Mucosa of stomach (tissue), 1 donor: Measurements from ENCODE around the gene MAPK1.
"Not testable (repeated sequence)": the region's sequence is repeated elsewhere in the genome, so short reads cannot be mapped to it uniquely, and the experiment has no call there.

Source experiments
- H3K27me3 ChIP-seq: one replicate; pipeline ENCODE4 v1.7.0; 2013; ENCODE audit warnings: mild to moderate bottlenecking, low read length; ENCODE audit not compliant: control insufficient read depth, insufficient read depth
- H3K36me3 ChIP-seq: one replicate; pipeline ENCODE4 v1.7.0; 2013; ENCODE audit warnings: low read length; ENCODE audit not compliant: control insufficient read depth, insufficient read depth
- H3K4me1 ChIP-seq: one replicate; pipeline ENCODE4 v1.7.0; 2013; ENCODE audit warnings: mild to moderate bottlenecking, low read length; ENCODE audit not compliant: control insufficient read depth, insufficient read depth
- H3K4me3 ChIP-seq: one replicate; pipeline ENCODE4 v1.7.0; 2013; ENCODE audit warnings: low read length
- H3K9ac ChIP-seq: one replicate; pipeline ENCODE4 v1.7.0; 2013; ENCODE audit warnings: mild to moderate bottlenecking, low read length, moderate library complexity
- H3K9me3 ChIP-seq: one replicate; pipeline ENCODE4 v1.7.0; 2013; ENCODE audit warnings: mild to moderate bottlenecking, low read length, moderate library complexity; ENCODE audit not compliant: control insufficient read depth
- donor health status: Pancreatic carcinoma.

Gene MAPK1

DNA sequence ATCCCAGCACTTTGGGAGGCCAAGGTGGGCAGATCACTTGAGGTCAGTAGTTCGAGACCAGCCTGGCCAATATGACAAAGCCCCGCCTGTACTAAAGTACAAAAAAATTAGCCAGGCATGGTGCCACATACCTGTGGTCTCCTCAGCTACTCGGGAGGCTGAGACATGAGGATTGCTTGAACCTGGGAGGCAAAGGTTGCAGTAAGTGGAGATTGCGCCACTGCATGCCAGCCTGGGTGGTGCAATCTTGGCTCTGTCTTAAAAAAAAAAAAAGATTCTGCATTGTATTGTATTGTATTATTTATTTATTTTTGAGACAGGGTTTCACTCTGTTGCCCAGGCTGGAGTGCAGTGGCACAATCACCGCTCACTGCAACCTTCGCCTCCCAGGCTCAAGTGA lies 122.5 kb downstream of the MAPK1 start:
- not testable (repeated sequence) for H3K36me3 ChIP-seq, H3K4me3 ChIP-seq, H3K4me1 ChIP-seq, H3K27me3 ChIP-seq, H3K9ac ChIP-seq, H3K9me3 ChIP-seq

DNA sequence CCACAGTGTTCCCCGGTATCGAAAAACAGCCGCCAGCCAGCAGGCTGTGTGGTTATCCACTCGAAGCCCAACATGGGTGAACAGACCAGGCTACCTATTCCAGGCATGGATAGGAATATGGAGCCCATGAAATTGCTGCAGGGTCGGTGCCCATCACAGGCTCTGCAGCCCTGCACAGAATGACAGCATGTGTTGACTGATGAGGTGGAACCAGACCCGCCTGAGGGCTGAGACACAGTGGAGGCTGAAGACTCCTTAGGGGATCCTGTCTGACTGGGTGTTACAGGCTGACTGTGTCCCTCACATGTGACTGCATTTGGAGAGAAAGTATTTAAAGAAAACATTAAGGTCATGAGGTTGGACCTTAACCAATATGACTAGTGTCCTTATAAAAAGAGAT lies 125.7 kb downstream of the MAPK1 start:
- no peaks in the 10 kb centered on the region for H3K36me3 ChIP-seq
- H3K4me3 ChIP-seq: no peak overlapping the region
- H3K9ac ChIP-seq: no peak overlapping the region
- H3K27me3 ChIP-seq: peaks cover 3% of the 10 kb centered on the region
- no peaks in the 10 kb centered on the region for H3K9me3 ChIP-seq
- no peaks in the 10 kb centered on the region for H3K4me1 ChIP-seq

DNA sequence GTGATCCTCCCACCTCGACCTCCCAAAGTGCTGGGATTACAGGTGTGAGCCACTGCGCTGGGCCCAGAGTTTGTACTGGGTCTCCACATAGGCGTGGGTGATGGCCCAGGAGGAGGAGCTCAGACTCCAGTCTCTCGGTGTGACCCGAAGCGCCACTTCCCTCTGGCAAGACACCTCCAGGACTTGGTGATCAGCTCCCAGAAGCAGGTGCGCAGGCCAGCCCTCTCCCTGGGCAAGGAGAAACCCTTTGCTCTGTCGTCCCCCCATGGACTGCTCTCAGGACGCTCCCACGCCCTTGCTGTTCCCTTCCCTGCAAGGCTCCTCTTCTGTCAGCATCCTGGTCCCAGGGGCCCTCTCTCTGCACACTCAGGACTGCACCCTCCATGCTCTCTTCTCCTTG lies 126.4 kb downstream of the MAPK1 start:
- Histone ChIP-seq H3K9me3 (no peaks in the 10 kb centered on the region), H3K4me1 (no peaks in the 10 kb centered on the region), H3K9ac (no peak overlapping the region), H3K27me3 (peaks cover 3% of the 10 kb centered on the region), H3K4me3 (no peak overlapping the region), H3K36me3 (no peaks in the 10 kb centered on the region)

DNA sequence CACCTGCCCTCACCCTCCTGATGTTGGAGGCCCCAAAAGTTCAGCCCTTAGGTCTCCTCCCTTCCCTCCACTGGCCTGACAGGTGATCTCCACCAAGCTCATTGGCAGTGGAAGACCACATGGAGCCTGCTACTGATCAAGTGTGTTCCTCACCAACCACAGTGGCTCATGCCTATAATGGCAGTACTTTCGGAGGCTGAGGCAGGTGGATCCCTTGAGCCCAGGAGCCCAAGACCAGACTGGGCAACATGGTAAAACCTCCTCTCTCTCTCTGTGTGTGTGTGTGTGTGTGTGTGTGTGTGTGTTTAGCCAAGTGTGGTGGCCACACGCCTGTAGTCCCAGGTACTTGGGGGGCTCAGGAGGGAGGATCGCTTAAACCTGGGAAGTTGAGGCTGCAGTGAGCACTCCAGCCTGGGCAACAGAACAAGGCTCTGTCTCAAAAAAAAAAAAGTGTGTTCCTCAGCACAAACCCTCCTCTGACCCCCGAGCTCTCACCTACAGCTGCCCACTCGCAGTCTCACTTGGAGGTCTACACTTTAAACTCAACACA lies 127.5 kb downstream of the MAPK1 start:
- Histone ChIP-seq H3K36me3 (no peaks in the 10 kb centered on the region), H3K4me1 (peaks cover 3% of the 10 kb centered on the region), H3K4me3 (no peak overlapping the region), H3K27me3 (peaks cover 5% of the 10 kb centered on the region), H3K9ac (no peak overlapping the region), H3K9me3 (no peaks in the 10 kb centered on the region)

DNA sequence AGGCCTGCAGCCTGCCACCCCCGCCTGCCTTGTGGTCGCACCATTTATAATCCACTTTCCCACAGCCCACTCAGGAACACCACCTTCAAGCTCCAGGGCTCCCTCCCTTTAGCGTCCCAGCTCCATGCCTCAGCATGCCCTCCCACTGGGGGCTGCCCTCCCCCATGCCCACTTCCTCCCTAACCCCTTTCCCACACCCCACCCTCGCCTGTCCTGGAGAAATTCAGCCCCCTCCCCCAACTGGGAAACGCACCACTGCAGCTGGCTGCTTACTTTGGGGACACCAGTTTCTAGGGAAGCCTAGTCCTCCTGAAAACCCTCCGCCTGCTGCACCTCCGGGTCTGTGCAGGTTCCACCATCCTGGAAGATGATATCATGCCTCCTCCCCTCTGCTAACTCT lies 128.5 kb downstream of the MAPK1 start:
- peaks cover 9% of the 10 kb centered on the region for H3K4me1 ChIP-seq

DNA sequence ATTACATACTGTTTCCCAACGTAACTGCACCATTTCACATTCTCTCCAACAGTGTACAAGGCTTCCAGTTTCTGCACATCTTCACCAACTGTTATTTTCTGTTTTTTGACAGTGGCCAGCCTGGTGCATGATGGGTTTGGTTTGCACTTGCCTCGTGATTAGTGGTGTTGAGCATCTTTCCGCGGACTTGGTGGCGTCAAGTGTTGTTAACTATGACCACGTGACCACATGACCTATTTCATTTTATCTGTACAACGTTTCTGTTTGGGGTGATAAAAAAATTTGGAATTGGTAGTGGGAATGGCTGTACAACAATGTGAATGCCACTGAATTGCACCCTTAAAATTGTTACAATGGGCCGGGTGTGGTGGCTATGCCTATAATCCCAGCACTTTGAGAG lies 129.4 kb downstream of the MAPK1 start:
- H3K27me3 ChIP-seq: peaks cover 21% of the 10 kb centered on the region

More for the DNA sequence above, 128.5 kb downstream of the MAPK1 start:
- H3K27me3 ChIP-seq: peaks cover 14% of the 10 kb centered on the region
- no peaks in the 10 kb centered on the region for H3K36me3 ChIP-seq
- H3K9me3 ChIP-seq: no peaks in the 10 kb centered on the region
- H3K9ac ChIP-seq: no peak overlapping the region
- no peak overlapping the region for H3K4me3 ChIP-seq

DNA sequence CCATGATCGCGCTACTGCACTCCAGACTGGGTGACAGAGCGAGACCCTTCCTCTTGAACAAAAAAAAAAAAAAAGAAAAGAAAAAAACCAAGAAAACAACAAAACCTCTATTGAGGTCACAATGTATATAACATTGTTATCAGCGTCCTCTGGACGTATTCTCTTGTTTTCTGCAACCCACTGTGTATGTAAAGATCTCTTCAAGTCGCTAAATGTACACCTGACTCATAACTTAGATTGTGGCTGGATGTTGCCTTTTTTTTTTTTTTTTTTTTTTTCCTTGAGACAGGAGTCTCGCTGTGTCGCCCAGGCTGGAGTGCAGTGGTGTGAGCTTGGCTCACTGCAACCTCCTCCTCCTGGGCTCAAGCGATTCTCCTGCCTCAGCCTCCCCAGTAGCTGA lies 130.5 kb downstream of the MAPK1 start:
- peaks cover 21% of the 10 kb centered on the region for H3K27me3 ChIP-seq
- no peaks in the 10 kb centered on the region for H3K36me3 ChIP-seq
- peaks cover 9% of the 10 kb centered on the region for H3K4me1 ChIP-seq
- H3K9me3 ChIP-seq: no peaks in the 10 kb centered on the region
- no peak overlapping the region for H3K9ac ChIP-seq
- H3K4me3 ChIP-seq: no peak overlapping the region

More for the DNA sequence above, 129.4 kb downstream of the MAPK1 start:
- Histone ChIP-seq H3K4me1 (peaks cover 9% of the 10 kb centered on the region), H3K36me3 (no peaks in the 10 kb centered on the region), H3K9me3 (no peaks in the 10 kb centered on the region), H3K4me3 (no peak overlapping the region), H3K9ac (no peak overlapping the region)

DNA sequence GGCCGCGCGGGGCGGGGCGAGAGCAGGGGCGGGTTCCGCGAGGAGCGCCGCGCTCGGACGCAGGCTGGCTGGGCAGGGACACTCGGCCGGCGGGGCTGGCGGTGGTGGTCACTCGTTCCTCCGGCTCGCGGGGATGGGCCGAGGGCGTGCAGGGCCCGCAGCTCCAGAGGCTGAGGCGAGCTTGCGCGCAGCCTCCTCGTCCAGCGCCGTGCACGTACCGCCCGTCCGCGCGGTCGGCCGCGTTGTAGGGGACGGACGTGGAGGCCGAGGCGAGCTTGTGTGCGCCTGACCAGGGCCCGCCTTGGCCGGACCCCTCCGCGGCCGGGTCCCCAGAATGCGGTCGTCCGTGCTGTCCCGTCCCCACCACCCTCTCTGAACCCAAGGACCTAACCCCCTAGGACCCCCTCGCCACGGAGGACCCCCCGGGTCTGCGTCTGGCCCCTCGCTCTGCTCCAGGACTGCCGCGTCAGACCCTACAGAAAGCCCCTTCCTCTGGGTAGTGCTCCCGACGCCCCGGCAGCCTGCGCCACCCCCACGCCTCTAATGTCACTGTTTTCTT lies 131.3 kb downstream of the MAPK1 start:
- H3K27me3 ChIP-seq: peaks cover 21% of the 10 kb centered on the region
- no peak overlapping the region for H3K9ac ChIP-seq
- no peaks in the 10 kb centered on the region for H3K9me3 ChIP-seq
- no peaks in the 10 kb centered on the region for H3K36me3 ChIP-seq
- peaks cover 9% of the 10 kb centered on the region for H3K4me1 ChIP-seq
- H3K4me3 ChIP-seq: no peak overlapping the region

DNA sequence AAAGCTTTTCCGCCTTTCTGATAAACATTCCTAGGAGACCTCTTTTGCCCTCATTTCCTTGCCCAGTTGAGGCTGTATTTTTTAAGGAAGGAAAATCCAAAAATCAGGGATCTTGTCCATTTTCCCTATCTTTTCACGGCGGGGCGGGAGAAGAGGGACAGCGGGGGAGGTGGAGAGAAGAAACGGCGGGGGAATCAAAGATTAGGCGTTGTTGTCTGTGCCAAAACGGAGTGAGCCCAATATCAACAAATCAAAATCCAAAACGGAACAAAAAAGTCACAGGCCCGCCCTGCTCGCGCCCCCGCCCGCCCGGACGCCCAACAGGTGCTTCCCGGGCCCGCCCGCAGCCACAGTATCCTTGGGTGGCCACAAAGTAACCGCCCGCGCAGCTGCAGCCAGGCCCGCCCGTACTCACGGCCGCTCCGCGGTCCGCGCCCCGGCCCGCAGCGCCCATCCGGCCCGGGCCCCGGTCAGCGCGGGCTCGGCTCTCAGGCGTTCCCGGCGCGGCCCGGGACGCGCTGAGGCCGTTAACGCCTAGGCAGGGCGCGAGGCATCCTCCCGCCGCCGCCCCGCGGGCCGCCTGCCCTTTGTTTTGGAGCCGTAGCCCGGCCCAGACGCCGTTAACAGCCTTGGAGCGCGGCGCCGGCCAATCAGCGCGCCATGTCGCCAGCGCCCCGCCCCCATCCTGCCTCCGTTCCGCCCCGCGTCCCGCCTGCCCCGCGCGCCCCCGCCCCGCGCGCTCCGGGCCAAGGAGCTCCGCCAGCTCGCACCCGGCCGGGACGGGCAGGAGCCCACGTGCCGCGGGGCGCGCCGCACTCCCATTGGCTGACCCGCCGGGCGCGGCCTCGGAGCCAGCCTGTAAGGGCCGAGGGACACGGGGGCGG lies 132.0 kb downstream of the MAPK1 start, which contains the start of gene YPEL1:
Gene YPEL1 (minus strand): TSS at position 595 of the 884 bp plus-strand sequence. CDS start 25,050 bp downstream, outside the sequence.
- Histone ChIP-seq H3K9ac (peak within 1 kb of the TSS; percentile 57), H3K36me3 (no peaks in the 10 kb centered on the region), H3K27me3 (peaks cover 21% of the 10 kb centered on the region), H3K4me1 (peaks cover 9% of the 10 kb centered on the region), H3K9me3 (no peaks in the 10 kb centered on the region), H3K4me3 (no peak within 1 kb of the TSS)

DNA sequence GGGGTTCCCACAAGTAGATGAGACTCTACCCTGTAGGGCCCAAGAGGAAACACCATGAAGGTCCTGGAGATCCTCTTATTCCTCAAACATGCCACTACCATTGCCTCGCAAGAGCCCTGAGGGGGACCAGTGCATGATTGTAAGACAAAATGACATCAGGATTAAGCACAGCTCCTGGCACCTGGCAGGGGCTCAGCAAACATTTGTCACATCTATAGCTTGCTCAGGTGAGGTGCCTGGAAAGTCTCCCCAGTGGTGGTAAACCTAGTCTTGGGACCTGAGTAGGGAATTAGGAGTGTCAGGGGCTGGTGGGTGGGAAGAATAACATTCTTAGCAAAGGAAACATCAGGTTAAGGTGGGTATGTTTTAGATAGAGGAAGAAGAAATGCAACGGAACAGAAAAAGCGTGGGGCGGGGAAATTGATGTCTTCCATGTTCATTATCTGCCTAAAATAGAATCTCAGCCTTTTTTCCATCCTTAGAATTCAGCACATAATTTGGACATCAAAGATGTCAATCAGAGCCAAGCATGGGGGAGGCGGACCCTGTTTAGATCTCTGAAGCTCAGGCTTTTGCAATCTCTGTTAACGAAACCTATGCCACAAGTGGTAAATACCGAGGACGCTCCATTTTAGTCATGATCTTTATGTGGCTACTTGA lies 132.8 kb downstream of the MAPK1 start:
- peaks cover 21% of the 10 kb centered on the region for H3K27me3 ChIP-seq
- H3K36me3 ChIP-seq: no peaks in the 10 kb centered on the region
- H3K9me3 ChIP-seq: no peaks in the 10 kb centered on the region
- H3K4me1 ChIP-seq: peaks cover 9% of the 10 kb centered on the region
- peak overlapping the region; percentile 57 for H3K9ac ChIP-seq
- H3K4me3 ChIP-seq: no peak overlapping the region

DNA sequence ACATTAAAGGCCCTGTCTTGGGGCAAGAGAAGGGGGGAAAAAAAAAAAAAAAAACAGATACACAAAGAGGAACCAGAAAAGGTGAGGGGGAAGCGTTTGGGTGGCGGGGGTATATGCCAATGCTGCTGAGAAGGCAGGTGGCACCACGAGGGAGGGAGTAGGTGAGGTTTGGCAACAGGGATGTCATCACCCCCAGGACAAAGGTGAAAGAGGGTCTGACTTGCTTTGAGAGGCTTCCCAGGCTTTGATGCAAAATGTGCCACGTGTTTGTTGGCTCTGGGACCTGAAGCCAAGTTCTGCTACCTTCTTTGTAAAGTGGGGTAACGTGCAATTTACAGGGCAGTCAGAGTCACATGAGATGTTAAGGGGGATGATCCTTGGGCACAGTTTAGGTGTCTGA lies 135.9 kb downstream of the MAPK1 start:
- no peak overlapping the region for H3K4me3 ChIP-seq
- no peaks in the 10 kb centered on the region for H3K36me3 ChIP-seq
- H3K9me3 ChIP-seq: no peaks in the 10 kb centered on the region
- peaks cover 18% of the 10 kb centered on the region for H3K27me3 ChIP-seq
- peaks cover 9% of the 10 kb centered on the region for H3K4me1 ChIP-seq
- H3K9ac ChIP-seq: no peak overlapping the region
